GM19023 (cell line): ENCODE data around the gene PSMA5.
"Not testable (repeated sequence)": the region's sequence is repeated elsewhere in the genome, so short reads cannot be mapped to it uniquely, and the experiment has no call there.

Experiments used
- ATAC-seq: cut with Tn5 transposase; IDR thresholded peaks from one replicate; pipeline ENCODE4 v1.9.1; 2021; ENCODE audit warnings: mild to moderate bottlenecking, moderate library complexity; ENCODE audit not compliant: unreplicated experiment

Gene PSMA5

DNA sequence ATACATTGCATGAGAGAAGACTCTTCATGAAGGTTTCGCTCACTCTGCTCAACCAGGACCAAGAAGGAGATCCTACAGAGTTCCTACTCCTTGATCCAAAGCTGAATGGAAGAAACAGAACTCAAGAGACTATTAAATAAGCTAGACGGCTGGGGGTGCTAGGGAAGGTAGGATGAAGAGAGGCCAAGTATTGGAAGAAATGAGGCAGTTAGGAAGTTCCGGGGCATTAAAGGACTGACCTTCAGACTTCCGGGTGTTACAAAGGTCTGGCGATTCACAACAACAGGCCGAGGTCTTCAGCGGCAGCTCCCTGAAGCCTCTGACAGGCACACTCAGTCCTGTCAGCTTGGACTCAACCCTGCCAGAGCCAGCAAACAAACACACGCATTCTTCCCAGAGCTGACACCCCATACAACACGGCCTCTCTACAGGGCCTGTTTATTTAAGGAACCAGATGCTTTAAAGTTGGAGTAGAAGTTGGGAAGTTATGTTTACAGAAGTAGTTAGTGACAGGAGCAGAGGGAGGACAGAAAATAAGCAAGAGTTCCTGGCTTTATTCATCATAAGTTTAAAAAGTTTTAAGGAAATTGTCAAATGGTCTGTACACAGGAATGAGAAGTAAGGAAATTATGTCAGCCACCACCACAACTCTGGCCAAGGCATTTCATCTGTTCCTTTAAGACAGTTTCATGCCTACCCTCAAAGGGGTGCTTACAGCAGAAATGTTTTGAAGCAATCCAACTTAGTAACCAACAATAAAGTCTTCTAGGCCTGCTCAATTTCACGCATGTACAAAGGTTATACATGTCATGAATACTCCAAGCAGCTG is 33.2 kb downstream of the PSMA5 start:
- ATAC-seq: no peak

DNA sequence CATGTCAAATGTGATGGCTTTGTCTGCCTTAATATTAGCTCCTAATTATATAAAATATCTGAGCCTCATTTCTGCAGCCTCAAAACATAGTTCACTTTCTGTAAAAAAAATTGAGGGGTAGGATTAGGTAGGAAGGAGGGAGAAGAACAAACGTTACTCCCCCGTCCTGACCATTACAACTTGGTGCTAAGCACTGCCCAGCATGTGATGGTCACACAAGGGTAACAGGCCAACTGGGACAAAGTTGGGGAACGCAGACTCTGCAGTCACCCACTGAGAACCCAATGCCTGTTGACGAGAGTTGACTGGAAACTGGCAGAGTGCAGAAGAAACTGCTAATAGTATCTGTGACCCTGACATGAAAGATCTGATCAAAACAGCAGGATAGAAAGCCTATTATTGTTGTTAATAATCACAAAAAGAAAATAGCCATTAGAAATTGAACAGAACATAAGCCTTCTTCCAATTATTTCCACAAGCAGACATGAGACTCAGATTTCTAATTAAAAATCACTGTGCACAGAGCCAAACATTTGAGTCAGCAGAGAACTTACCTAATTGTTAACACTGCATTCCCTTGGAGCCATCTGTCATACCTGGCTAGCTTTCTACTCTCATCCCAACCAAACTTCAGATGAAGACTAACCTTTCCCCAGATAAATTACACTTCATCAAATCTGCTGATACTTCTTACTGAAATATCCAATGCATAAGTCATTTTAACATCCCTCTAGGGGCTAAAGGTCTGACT is 34.0 kb downstream of the PSMA5 start:
- ATAC-seq: no peak

DNA sequence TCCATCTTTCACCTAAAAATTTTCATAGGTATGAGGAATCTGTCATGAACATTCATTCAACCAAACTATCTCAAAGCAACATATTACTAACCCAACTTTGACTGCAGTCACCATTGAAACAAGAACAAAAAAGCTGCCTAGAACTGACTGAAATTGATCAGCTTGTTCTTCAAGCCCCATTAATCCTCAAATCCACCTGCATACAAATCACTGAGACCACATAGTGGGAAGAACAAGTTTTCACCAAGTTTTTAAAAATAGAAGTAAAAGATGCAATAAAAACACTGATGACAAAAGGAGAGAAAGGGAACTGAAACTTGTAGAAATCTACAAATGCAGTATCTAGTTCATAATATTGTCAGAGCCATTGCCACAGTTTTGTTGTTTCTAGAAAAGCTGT is 34.6 kb downstream of the PSMA5 start:
- ATAC-seq: peak; percentile 84

DNA sequence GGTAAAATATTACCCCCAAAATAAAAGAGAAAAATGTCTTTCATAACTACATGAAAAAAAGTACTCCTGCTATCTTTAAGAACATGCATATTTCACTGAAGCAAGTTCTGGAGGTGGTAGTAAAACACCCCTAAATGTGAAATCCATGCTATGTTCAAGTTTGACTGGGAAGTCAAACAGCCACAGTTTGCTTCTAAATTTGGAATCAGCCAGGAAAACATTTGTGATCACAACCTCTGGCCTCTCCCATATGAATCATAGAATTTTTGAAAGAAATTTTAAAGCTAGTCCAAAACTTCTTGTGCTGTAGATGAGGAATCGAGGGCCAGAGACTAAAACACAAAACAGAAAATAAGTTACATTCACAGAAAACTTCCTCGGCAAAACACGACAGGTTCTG is 35.1 kb downstream of the PSMA5 start:
- ATAC-seq: no peak

DNA sequence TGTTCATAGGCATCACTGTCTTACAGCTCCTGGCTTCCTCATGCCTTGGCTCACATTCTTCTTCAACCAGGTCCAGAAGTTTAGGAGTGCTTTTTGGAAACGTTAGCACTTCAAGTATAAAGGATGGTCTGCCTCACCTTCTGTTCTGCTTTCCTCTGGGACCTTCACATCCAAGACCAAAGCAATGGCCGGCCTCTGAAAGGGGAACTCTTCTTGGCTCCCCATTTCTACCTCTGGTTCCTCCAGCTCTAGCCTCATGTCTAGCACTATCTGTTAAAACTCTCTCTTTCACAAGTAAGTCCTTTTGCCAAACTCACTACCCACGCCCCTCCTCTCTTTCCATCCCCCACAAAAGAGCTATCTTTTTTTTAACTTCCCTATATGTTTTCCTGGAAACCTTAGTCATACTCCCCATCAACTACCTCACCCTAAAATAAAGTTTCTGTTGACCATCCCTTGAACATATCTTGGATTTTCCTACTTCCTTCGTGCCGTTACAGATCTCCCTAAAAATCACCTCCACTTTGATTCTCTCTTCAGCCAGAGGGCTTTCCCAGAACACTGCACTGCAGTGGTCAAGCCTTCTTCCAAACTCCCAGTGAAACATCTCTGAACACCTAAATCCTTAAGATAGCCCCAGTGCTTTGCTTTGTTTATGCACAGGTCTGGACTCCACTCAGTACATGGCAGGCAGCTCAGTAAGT is 36.5 kb downstream of the PSMA5 start:
- no peak for ATAC-seq

DNA sequence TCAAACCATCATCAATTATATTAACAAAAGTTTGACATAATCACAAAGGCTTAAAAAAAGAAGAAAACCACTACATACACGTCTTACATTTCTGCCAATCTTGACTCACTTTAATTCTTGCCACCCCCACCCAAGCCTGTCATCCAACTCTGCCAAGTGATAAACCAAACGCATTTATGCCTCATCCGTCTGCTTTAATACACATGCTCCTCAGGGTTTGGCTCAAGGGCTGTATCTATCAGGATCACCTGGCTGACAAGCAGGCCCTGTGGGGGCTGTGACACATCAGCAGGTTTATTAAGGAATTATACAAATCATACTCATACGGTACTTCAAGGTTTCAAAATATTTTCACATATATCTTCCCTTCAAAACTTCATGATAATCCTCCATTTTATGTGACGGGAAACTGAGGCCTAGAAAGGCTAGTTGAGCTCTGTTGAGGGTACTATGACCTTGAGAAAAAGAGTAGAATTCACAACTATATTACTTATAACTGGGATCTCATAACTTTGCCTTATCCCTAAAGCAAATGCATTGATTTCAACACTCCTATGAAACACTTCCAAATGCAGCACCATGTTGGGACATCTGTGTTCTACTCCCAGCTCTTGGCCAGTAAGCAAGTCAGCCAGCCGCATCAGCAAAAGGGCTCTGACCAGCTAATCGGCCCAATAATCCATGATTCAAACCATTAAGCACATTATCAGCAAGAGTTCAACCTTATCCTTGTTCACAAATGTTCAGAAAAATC is 37.2 kb downstream of the PSMA5 start:
- ATAC-seq: no peak

DNA sequence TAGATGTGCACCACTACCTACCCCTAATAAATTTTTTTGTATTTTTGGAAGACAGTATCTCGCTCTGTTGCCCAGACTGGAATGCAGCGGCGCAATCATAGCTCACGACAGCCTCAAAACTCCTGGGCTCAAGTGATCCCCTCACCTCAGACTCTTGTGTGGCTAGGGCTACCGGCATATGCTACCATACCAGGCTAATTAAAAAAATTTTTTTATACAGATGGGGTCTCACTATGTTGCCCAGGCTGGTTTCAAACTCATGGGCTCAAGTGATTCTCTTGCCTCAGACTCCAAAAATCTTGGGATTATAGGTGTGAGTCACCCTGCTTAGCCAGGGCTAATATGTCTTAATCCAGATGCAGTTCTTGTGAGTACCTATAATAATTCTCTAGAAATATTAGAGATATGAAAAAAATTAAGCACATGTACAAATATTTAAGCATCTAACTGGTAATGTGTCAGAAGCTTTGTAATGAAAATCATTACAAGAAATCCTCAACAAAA is 38.0 kb downstream of the PSMA5 start:
- ATAC-seq: no peak

DNA sequence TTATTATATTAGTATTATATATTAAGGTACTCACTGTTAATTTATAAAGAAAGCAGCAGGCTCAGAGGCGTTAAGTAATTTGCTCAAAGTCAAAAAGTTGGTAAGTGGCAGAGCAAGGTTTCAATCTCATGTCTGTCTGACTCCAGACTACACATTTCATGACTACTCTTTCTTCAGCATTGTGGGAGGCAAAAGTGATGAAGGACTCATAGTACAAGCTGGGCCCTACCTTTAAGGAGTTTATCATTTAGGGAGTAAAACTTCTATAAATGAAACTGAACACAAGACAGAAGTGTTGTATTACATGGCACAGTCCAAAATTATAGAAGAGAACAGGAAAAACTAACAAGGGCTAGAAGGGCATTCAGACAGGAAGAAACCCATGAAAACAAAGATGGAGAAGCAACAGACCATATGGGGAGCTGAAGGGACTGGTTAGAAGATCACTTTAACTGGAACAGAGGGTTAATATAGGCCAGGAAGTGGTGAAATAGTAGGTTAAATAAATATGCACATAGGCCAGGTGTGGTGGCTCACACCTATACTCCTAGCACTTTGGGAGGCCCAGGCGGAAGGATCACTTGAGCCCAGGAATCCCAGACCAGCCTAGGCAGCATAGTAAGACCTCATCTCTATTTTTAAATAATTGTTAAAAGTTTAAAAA is 40.1 kb downstream of the PSMA5 start:
- no peak for ATAC-seq

DNA sequence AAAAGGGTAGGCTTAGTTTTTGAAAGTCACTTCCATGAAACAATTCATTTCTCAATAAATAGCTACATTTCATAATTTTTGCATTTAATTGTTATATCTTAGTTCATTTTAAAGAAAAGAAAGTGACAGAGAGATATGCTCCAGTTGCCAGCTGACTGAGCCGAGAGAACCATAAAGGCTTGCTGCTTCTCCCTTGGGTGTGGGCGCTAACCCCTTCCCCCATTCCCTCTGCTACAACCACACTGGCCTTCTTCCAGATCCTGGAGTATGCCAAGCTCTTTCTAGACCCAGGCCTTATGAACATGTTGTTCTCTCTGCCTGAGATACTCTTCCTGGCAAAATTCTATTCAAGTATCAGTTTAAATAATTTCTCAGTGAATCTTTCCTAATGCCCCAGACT is 40.8 kb downstream of the PSMA5 start:
- ATAC-seq: no peak

DNA sequence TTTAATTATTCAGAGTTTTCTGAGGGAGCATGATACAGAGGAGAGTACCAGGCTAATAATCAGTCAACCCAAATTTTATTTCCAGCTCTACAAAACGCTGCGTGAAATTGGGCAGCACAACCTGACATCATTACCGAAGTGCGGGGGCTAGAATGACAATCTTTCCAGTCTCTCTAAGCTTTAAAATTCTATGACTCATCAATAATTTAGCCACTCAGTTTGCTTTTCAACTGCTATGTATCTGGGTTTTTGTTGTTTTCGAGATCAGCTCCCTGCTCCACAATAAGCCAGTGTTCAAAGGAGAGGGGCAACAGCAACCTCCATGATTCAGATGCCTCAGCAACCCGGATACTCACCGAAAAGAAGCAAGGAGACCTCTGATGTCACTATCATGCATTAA is 42.4 kb downstream of the PSMA5 start:
- ATAC-seq: no peak

DNA sequence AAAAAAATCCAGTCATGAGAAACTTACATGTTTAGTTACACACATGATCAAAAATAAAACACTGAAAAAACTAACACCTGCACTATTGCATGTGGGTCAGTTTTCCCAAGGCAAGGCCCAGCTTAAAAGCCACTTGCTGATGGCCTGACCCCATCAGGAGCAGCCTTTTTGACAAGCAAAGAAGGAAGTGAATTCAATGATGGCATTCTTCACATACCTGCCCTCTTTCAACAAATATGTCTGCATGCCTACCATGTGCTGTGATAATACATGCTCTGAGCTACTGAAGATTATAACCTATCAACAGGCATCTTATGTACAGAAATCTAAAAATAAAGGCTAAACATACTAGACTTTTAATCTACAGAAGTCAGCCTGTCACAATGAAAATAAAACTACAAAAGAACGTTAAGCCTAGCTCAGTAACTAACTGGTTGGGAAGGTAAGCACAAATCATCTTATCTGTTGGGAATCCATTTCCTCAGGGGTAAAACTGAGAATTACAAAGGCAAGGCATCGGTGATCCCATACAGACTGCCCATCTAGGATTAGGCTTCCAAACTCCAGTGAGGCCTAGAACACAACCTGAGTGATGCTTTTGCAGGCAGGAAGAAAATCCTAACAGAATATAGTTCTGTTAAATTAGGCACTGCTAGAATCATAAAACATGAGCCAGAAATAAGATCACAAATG is 43.0 kb downstream of the PSMA5 start:
- no peak for ATAC-seq

DNA sequence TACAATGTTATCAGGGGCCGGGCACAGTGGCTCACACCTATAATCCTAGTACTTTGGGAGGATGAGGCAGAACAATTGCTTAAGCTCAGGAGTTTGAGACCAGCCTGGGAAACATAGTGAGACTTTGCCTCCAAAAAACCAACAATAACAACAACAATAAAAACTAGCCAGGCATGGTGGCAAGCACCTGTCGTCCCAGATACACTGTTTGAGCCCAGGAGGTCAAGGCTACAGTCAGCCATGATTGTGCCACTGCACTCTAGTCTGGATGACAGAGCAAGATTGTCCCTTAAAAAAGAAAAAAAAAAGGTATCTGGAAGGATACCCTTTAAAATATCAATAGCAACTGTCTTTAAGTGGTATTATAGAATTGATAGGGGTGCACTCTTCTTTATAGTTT is 44.7 kb downstream of the PSMA5 start:
- ATAC-seq: no peak

DNA sequence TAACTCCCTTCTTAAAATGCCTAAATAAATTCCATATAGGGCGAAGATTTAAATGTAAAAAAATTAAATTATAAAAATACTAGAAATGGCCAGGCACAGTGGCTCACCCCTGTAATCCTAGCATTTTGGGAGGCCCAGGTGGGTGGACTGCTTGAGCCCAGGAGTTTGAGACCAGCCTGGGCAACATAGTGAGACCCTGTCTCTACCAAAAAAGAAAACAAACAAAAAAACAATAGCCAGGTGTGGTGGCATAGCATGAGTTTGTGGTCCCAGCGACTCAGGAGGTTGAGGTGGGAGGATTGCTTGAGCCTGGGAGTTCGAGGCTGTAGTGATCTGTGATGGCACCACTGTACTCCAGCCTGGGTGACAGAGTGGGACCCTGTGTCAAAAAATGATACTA is 46.3 kb downstream of the PSMA5 start:
- ATAC-seq: no peak

DNA sequence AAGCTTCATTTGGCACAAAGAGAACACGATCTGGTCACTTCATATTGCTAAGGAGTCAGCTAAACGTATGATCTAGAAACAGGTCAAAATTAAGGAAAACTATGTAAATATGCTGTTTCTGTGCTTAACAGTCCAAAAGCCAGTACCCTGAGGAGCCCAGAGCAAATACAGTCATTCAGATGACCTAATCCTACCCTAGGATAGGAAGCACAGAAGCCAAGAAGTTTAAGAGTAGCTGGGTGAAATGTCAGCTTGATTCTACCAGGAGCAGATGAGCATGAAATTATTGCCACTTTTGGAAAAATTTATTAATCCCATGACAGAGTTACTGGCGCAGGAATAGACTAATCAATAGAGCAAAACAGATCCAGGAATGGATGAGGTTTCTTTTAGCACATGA is 46.8 kb downstream of the PSMA5 start:
- no peak for ATAC-seq

DNA sequence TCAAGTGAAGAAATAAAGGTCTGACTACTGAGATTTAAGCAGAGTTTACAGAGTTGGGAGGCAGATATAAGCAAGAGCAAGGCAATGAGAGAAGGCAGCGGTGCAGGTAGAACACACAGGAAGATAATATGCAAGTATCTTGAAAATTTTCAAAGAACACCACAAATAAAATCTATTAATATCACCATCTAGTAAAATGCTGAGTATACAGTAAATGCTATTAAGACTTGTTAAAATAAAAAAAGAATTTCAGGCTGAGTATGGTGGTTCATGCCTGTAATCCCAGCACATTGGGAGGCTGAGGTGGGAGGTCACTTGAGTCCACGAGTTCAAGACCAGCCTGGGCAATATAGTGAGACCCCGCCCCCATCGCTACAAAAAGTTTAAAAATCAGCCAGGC is 48.5 kb downstream of the PSMA5 start:
- no peak for ATAC-seq

DNA sequence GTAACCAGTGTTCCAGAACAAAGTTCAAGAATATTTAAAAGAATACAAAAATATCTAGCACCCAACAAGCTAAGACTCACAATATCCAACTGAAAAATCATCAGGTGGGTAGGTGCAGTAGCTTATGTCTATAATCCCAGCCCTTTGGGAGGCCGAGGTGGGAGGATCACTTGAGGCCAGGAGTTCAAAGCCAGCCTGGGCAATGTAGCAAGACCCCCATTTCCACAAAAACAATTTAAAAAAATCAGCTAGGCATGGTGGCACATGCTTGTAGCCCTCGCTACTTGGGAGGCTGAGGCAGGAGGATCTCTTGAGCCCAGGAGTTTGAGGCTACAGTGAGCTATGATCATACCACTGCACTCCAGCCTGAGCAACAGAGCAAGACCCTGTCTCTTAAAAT is 52.6 kb downstream of the PSMA5 start:
- ATAC-seq: not testable (repeated sequence)

DNA sequence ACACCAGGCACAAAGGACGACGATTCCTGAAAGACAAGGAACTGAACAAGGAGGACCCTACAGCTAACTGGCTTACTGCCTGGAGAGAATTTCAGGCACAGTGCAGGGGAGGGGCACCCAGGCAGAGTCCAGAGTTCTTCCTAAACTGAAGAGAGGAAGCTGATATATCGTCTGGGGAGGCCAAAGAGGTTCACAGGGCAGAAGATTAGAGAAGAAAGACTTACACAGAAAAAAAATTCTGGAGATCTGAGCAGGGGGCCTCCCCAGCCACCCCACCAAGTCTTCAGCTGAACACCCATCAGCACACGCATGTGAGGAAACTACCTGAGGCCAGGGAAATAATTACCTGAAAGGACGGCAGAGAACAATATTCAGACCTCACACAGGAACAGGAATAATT is 53.1 kb downstream of the PSMA5 start:
- no peak for ATAC-seq

DNA sequence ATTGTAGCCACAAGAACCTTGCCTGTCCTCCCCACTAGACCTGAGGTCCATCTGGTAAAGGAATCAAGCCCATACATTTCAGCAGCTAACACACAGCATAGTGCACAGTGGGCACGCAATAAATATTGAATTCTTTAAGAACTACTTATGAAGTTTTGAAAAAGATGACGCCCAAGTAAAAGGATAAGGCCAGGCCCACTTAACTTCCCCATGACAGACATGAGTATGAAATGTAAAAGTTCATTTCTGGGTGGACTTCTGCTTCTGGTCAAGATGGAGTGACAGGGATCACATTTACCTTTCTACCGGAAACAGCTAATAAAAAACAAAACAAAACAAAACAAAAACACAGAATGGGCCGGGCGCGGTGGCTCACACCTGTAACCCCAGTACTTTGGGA is 54.0 kb downstream of the PSMA5 start:
- no peak for ATAC-seq

DNA sequence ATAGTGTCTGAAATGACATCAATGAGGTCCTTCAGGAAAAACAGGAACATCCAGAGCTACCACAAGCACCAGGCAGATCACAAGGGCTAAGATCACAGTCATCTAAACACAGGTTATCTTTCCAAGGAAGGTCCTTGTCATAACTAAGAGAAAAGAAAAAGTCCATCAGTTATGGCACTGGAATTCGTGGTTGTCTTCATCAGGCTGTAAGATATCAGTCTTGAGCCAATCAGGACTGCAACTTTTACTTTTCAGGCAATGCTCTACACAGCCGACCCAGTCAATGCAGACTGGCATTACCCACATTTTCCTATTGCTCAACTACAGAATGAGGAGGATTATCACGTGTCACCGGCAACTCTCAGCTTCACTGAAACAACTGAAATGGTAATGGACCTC is 54.9 kb downstream of the PSMA5 start:
- ATAC-seq: no peak
